ENCODE data around the gene NXN.
A peak's percentile ranks its signal among the peaks of the same experiment; 100 is the strongest.

The NXN gene

GRCh38 chr17:979539-980405 is at the start of gene NXN:
TSS of gene NXN (minus strand) at chr17:979776.
- peak within 1 kb of the TSS; percentile 57 for H3K4me3 ChIP-seq (replicated peaks; ENCODE audit: low read depth, low read length)
- peak; percentile 76 for DNase-seq (ENCODE audit: low read depth)
- TF ChIP-seq CTCF (IDR thresholded peaks at IDR 0.05; ENCODE audit: low read length, missing control alignments) = no peak

GRCh38 chr17:1027044-1027443 is 47.5 kb upstream of the NXN start:
- no peak for DNase-seq (ENCODE audit: low read depth)
- TF ChIP-seq CTCF (IDR thresholded peaks at IDR 0.05; ENCODE audit: low read length, missing control alignments) = no peak
- H3K4me3 ChIP-seq (replicated peaks; ENCODE audit: low read depth, low read length) = no peak overlapping the region

- no peak for TF ChIP-seq CTCF (IDR thresholded peaks at IDR 0.05; ENCODE audit: low read length, missing control alignments)
- no peak overlapping the region for H3K4me3 ChIP-seq (replicated peaks; ENCODE audit: low read depth, low read length)
- DNase-seq (ENCODE audit: low read depth) = no peak
Observed at GRCh38 chr17:1026599-1026975, 47.0 kb upstream of the NXN start.

- H3K4me3 ChIP-seq (replicated peaks; ENCODE audit: low read depth, low read length) = no peak overlapping the region
- no peak for DNase-seq (ENCODE audit: low read depth)
- no peak for TF ChIP-seq CTCF (IDR thresholded peaks at IDR 0.05; ENCODE audit: low read length, missing control alignments)
Observed at GRCh38 chr17:1025733-1026598, 46.4 kb upstream of the NXN start.

GRCh38 chr17:1024076-1024475 is 44.5 kb upstream of the NXN start:
- no peak overlapping the region for H3K4me3 ChIP-seq (replicated peaks; ENCODE audit: low read depth, low read length)
- TF ChIP-seq CTCF (IDR thresholded peaks at IDR 0.05; ENCODE audit: low read length, missing control alignments) = no peak
- no peak for DNase-seq (ENCODE audit: low read depth)

- DNase-seq (ENCODE audit: low read depth) = no peak
- H3K4me3 ChIP-seq (replicated peaks; ENCODE audit: low read depth, low read length) = no peak overlapping the region
- no peak for TF ChIP-seq CTCF (IDR thresholded peaks at IDR 0.05; ENCODE audit: low read length, missing control alignments)
Observed at GRCh38 chr17:1022278-1023024, 42.9 kb upstream of the NXN start.
